Endodermal cell (in vitro differentiated cells): ENCODE measurements around the gene GCSAM. TPM values are rescaled to one million over a fixed set of nuclear protein-coding genes. Genes with fewer than 3 reads are reported as not detected.

Experiments
- DNase-seq: peaks from one replicate; pipeline ENCODE4 v3.0.0-alpha.2; 2017
- H3K27ac ChIP-seq: 2 replicates; pipeline ENCODE4 v1.5.1; 2013; ENCODE audit warnings: mild to moderate bottlenecking, low read depth, low read length, moderate library complexity
- H3K27me3 ChIP-seq: 2 replicates; pipeline ENCODE4 v1.6.1; 2013; ENCODE audit warnings: mild to moderate bottlenecking, low read length, moderate library complexity; ENCODE audit not compliant: insufficient read depth, control insufficient read depth, poor library complexity, severe bottlenecking
- H3K36me3 ChIP-seq: 2 replicates; pipeline ENCODE4 v1.7.0; 2013; ENCODE audit warnings: mild to moderate bottlenecking, low read length, moderate library complexity; ENCODE audit not compliant: control insufficient read depth, insufficient read depth
- H3K4me1 ChIP-seq: one replicate; pipeline ENCODE4 v1.7.0; 2013; ENCODE audit warnings: low read length; ENCODE audit not compliant: control insufficient read depth, insufficient read depth
- H3K4me3 ChIP-seq: 2 replicates; pipeline ENCODE4 v1.5.1; 2013; ENCODE audit warnings: mild to moderate bottlenecking, low read length, moderate library complexity
- H3K9ac ChIP-seq: 2 replicates; pipeline ENCODE4 v1.6.1; 2013; ENCODE audit warnings: mild to moderate bottlenecking, low read length, moderate library complexity; ENCODE audit not compliant: poor library complexity, severe bottlenecking; ENCODE audit errors: extremely low read depth
- H3K9me3 ChIP-seq: 2 replicates; pipeline ENCODE4 v1.6.1; 2013; ENCODE audit warnings: mild to moderate bottlenecking, low read length, moderate library complexity; ENCODE audit not compliant: control insufficient read depth
- H3K27ac Mint-ChIP-seq: 2 replicates; pipeline ENCODE4 v1.8.0; 2020; ENCODE audit warnings: mixed read lengths
- H3K27me3 Mint-ChIP-seq: 2 replicates; pipeline ENCODE4 v1.8.0; 2021; ENCODE audit warnings: mild to moderate bottlenecking, mixed read lengths; ENCODE audit not compliant: insufficient read depth
- H3K36me3 Mint-ChIP-seq: 2 replicates; pipeline ENCODE4 v1.8.0; 2020; ENCODE audit warnings: low read depth, mixed read lengths
- H3K4me1 Mint-ChIP-seq: 2 replicates; pipeline ENCODE4 v1.8.0; 2020; ENCODE audit warnings: mixed read lengths
- H3K4me3 Mint-ChIP-seq: 2 replicates; pipeline ENCODE4 v1.8.0; 2020; ENCODE audit warnings: mild to moderate bottlenecking, moderate library complexity, mixed read lengths
- H3K9me3 Mint-ChIP-seq: 2 replicates; pipeline ENCODE4 v1.8.0; 2020; ENCODE audit warnings: mild to moderate bottlenecking, mixed read lengths
- WGBS, 2 experiments: methylation state at CpG; one replicate each; pipeline versions ENCODE4 v1.1.5 to v1.1.7; 2013; ENCODE audit warnings: missing lambda C conversion rate in 2 of 2, mixed read lengths in 1 of 2; ENCODE audit not compliant: insufficient coverage in 1 of 2, insufficient read length in 1 of 2; 5-methylcytosine and 5-hydroxymethylcytosine counted together
- total RNA-seq, 2 donors: library from RNA; stranded (reverse); fragmentation: NEBNext Ultra II Directional in 1 of 2; extraction: Animal tissue kit (Norgen Biotek cat#: 25700) in 1 of 2; gene quantifications; 2 replicates in 1 of 2; 3 replicates in 1 of 2; pipeline ENCODE4 v1.2.1, GENCODE V29; 2021
- TF ChIP-seq, protein P1 (sequence below): fragments of 200-600 bp; sonication (generic); conservative IDR thresholded peaks from 2 replicates; pipeline ENCODE4 v1.5.0; 2021; ENCODE audit warnings: antibody characterized with exemption, mild to moderate bottlenecking

The GCSAM gene
- total RNA-seq, 2 donors from 2014 or later: not detected

DNA sequence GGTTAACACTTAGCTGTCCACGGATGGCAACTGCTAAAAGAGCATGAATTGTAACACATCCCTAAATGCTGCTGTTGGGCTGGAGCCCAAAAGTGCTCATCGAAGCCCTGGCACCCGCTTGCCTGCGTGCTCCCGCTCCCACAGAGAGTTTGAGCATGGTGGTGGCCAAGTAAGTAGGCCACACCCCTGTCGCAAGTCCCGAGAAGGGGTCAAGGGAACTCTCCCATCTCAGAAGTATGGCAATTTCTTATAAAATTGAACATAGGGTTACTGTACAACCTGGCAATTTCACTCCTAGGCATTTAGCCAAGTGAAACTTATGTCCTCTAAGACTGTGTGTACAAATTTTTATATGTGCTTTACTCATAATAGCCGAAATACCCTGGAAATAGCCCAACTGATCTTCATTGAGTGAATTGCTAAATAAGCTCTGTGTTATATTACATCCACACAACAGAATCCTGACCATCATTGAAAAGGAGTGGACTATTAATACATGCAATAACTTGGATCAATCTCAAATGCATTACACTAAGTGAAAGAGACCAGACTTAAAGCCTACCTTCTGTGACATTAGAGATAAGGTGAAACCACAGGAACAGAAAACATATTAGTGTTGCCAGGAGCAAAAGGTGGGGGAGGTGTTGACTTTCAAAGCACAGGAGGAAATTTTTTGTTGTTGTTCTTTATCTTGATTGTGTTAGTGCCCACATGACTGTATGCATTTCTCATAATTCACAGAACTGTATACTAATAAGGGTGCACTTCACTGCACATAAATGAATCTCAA lies 1.5 kb upstream of the GCSAM start:
- H3K36me3 Mint-ChIP-seq: no peaks in the 10 kb centered on the region
- Histone ChIP-seq H3K9ac (no peak overlapping the region), H3K9me3 (no peaks in the 10 kb centered on the region), H3K36me3 (no peaks in the 10 kb centered on the region), H3K27ac (no peak overlapping the region), H3K4me1 (peaks cover 5% of the 10 kb centered on the region), H3K27me3 (no peaks in the 10 kb centered on the region), H3K4me3 (no peak overlapping the region)
- H3K27ac Mint-ChIP-seq: no peak overlapping the region
- no peak for DNase-seq
- no peaks in the 10 kb centered on the region for H3K27me3 Mint-ChIP-seq
- peaks cover 28% of the 10 kb centered on the region for H3K4me1 Mint-ChIP-seq
- no peak overlapping the region for H3K4me3 Mint-ChIP-seq
- 80 to 94% methylated on average over 2 to 8 of the region's 8 CpGs for WGBS, 2 experiments
- TF ChIP-seq, protein P1, sequence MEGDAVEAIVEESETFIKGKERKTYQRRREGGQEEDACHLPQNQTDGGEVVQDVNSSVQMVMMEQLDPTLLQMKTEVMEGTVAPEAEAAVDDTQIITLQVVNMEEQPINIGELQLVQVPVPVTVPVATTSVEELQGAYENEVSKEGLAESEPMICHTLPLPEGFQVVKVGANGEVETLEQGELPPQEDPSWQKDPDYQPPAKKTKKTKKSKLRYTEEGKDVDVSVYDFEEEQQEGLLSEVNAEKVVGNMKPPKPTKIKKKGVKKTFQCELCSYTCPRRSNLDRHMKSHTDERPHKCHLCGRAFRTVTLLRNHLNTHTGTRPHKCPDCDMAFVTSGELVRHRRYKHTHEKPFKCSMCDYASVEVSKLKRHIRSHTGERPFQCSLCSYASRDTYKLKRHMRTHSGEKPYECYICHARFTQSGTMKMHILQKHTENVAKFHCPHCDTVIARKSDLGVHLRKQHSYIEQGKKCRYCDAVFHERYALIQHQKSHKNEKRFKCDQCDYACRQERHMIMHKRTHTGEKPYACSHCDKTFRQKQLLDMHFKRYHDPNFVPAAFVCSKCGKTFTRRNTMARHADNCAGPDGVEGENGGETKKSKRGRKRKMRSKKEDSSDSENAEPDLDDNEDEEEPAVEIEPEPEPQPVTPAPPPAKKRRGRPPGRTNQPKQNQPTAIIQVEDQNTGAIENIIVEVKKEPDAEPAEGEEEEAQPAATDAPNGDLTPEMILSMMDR: no peak
- no peaks in the 10 kb centered on the region for H3K9me3 Mint-ChIP-seq

DNA sequence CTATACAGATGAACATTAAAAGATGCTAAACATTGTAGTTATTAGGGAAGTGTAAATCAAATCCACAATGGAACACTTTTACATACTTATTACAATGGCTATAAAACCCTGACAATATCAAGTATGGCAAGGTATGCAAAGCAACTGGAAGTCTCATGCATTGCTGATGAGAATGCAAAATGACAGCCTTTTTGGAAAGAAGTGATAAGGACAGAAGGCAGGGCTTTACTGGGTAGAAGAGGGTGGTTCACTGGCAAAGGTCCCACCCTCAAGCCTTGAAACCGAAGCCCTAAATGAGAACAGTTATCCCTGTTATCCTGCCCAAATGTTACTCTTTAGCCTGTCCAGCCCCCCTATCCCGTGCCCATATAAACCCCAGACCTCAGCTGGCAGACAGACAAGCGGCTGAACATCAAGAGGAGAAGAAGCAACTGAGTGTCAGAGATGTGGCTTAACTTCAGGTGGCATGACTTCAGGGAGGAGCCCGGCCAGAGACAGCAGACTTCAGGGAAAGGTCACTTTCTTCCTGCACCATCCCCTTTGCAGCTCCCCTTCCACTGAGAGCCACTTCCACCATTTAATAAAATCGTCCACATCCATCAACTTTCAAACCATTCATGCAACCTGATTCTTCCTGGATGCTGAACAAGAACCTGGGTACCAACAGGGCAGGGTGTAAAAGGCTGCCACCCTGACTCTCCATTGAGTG lies 732 bp upstream of the GCSAM start:
- Histone ChIP-seq H3K27ac (no peak overlapping the region), H3K4me1 (peaks cover 5% of the 10 kb centered on the region)
- TF ChIP-seq, protein P1: no peak

DNA sequence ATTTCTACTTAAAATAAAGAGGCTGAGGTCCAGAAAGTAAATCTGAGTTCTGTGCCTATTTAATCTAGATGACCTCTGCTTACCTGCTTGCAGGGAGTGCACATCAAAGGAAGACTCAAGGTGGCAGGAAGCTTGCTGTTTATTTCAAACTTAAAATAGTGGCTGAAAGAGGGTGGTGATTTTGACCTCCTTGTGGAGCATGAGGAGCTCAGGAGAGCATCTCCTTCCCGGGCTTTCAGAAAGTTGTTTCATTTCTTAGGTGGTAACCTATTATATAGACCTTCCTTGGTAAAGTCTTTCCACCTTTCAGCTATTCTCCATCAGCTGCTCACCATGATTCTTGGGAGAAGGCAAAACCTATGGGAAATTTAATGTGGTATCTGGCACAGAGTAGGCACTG lies 494 bp downstream of the GCSAM start:
- WGBS, 2 experiments: 100% methylated on average over 1 of the region's 1 CpG; no CpG with 5 or more reads in 1 of the 2 experiments
- H3K9me3 Mint-ChIP-seq: no peaks in the 10 kb centered on the region
- H3K27me3 ChIP-seq: no peaks in the 10 kb centered on the region
- H3K27ac ChIP-seq: no peak overlapping the region
- no peak overlapping the region for H3K4me3 ChIP-seq
- H3K4me1 ChIP-seq: peaks cover 5% of the 10 kb centered on the region
- TF ChIP-seq, protein P1: no peak
- no peak overlapping the region for H3K27ac Mint-ChIP-seq
- H3K36me3 Mint-ChIP-seq: no peaks in the 10 kb centered on the region
- no peak overlapping the region for H3K9ac ChIP-seq
- no peaks in the 10 kb centered on the region for H3K9me3 ChIP-seq
- no peak for DNase-seq
- H3K4me1 Mint-ChIP-seq: peaks cover 41% of the 10 kb centered on the region
- no peaks in the 10 kb centered on the region for H3K36me3 ChIP-seq
- no peak overlapping the region for H3K4me3 Mint-ChIP-seq
- H3K27me3 Mint-ChIP-seq: no peaks in the 10 kb centered on the region

More for the DNA sequence above, 732 bp upstream of the GCSAM start:
- Histone ChIP-seq H3K9ac (no peak overlapping the region), H3K36me3 (no peaks in the 10 kb centered on the region), H3K4me3 (no peak overlapping the region), H3K27me3 (no peaks in the 10 kb centered on the region), H3K9me3 (no peaks in the 10 kb centered on the region)
- Mint-ChIP-seq H3K27me3 (no peaks in the 10 kb centered on the region), H3K36me3 (no peaks in the 10 kb centered on the region), H3K9me3 (no peaks in the 10 kb centered on the region), H3K4me3 (no peak overlapping the region), H3K27ac (no peak overlapping the region), H3K4me1 (peaks cover 36% of the 10 kb centered on the region)
- no peak for DNase-seq
- 70 to 81% methylated on average over 2 to 5 of the region's 5 CpGs for WGBS, 2 experiments
